Right atrium auricular region (tissue), 2 donors: ENCODE data around the gene AGPAT3. TPM values are rescaled to one million over a fixed set of nuclear protein-coding genes. Genes with fewer than 3 reads are reported as not detected.

Experiments
- DNase-seq: peaks from one replicate; pipeline ENCODE4 v3.0.0-alpha.2; 2019; ENCODE audit warnings: low spot score
- H3K27ac ChIP-seq, 2 donors: fragments of 200-600 bp; sonication (generic); 1 replicate in 1 of 2; 2 replicates in 1 of 2; pipeline ENCODE4 v1.5.1; 2016 to 2019
- H3K27me3 ChIP-seq, 2 donors: fragments of 200-600 bp; sonication (generic); one replicate each; pipeline versions ENCODE4 v1.5.1 to v1.6.0; 2017 to 2019
- H3K36me3 ChIP-seq: fragments of 200-600 bp; sonication (generic); one replicate; pipeline ENCODE4 v1.5.1; 2016
- H3K4me1 ChIP-seq, 2 donors: fragments of 200-600 bp; sonication (generic); one replicate each; pipeline versions ENCODE4 v1.5.1 to v1.6.0; 2017 to 2019
- H3K4me3 ChIP-seq, 2 donors: fragments of 200-600 bp; sonication (generic); 1 replicate in 1 of 2; 2 replicates in 1 of 2; pipeline ENCODE4 v1.5.1; 2017 to 2019; ENCODE audit warnings: mild to moderate bottlenecking in 1 of 2, moderate library complexity in 1 of 2
- H3K9me3 ChIP-seq, 2 donors: fragments of 200-600 bp; sonication (generic); one replicate each; pipeline ENCODE4 v1.5.1; 2019
- CTCF ChIP-seq, 2 donors: fragments of 200-600 bp; sonication (generic); IDR thresholded peaks; one replicate each; pipeline ENCODE4 v1.5.1; 2019; ENCODE audit warnings: antibody characterized with exemption in 2 of 2
- total RNA-seq, 2 donors: library from RNA; depleted of rRNA; stranded (reverse); fragments of >200 nt; gene quantifications; one replicate each; pipeline ENCODE4 v1.1.0, GENCODE V29; 2016

Gene AGPAT3
- total RNA-seq, 2 donors from 2014 or later, result 41.3 to 42.5 TPM

DNA sequence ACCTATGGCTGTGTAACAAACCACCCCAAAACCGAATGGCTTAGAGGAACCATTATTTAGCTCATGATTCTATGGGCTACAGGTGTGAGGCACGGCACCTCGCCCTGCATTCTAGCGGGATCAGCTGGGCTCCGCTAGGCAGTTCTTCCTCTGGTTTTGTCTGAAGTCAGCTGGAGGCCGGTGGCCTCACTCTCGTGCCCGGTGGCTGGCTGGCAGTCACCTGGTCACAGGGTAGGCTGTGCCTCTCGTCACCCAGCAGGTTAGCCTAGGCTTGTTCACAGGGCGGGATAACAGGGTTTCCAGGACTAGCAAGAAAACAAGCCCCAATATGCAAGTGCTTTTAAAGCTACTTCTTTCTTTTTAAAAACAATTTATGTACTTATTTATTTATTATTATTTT lies 16.3 kb upstream of the AGPAT3 start:
- Histone ChIP-seq H3K27me3 (no peaks in the 10 kb centered on the region), H3K36me3 (no peaks in the 10 kb centered on the region), H3K27ac (no peak overlapping the region), H3K4me3 (no peak overlapping the region), H3K9me3 (no peaks in the 10 kb centered on the region), H3K4me1 (no peaks in the 10 kb centered on the region)
- DNase-seq, result no peak
- TF ChIP-seq CTCF (IDR thresholded peaks at IDR 0.05), result no peak

DNA sequence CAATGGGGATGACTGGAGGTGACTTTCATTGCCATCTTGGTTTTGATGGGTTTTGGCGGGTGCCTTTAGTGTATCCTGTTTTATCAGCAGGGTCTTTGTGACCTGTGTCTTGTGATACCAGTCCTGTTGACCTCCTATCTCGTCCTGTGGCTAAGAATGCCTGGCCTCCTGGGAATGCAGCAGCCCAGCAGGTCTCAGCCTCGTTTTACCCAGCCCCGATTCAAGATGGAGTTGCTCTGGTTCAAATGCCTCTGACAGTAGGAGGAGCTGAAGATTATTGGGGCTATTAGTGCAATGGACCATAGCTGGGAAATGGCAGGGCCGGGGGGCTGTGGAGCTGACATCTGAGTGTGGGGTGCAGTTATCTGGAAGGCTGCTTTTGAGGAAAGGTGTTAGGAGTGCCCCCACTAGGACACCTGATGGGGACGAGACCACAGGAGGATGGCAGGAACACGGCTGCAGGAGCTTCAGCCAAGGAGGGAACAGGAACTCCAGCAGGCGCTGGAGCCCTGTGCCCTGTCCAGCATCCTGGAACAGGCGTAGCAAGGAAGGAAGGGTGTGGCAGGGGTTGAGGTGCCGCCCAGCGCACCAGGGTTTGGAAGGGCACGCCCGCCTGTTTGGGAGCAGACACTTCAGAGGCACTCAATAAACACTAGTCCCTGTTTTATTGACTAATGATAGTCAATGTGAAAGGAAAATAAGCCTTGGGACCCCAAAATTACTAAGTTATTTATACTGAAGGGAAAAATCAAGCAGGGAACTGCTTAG lies 15.3 kb upstream of the AGPAT3 start:
- no peak for DNase-seq
- Histone ChIP-seq H3K4me3 (no peak overlapping the region), H3K27me3 (no peaks in the 10 kb centered on the region), H3K9me3 (no peaks in the 10 kb centered on the region), H3K27ac (no peak overlapping the region), H3K36me3 (no peaks in the 10 kb centered on the region), H3K4me1 (no peaks in the 10 kb centered on the region)
- no peak for TF ChIP-seq CTCF (IDR thresholded peaks at IDR 0.05)

DNA sequence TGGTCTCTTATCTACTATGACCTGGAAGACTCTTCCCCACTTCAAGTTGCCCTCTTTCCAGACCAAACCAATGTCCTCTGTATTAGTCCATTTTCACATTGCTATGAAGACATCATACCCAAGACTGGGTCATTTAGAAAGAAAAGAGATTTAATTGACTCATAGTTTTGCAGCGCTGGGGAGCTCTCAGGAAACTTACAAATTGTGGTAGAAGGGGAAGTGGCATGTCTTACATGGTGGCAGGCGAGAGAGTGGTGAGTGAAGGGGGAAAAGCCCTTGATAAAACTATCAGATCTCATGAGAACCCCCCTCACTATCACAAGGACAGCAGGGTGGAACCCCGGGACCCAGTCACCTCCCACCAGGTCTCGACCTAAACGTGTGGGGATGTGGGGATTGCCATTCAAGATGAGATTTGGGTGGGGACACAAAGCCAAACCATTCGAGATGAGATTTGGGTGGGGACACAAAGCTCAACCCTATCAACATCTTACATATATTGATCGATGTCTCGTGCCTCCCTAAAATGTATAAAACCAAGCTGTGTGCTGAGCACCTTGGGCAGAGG lies 14.2 kb upstream of the AGPAT3 start:
- Histone ChIP-seq H3K9me3 (no peaks in the 10 kb centered on the region), H3K27me3 (no peaks in the 10 kb centered on the region), H3K4me1 (no peaks in the 10 kb centered on the region), H3K36me3 (no peaks in the 10 kb centered on the region), H3K27ac (no peak overlapping the region), H3K4me3 (no peak overlapping the region)
- no peak for DNase-seq
- TF ChIP-seq CTCF (IDR thresholded peaks at IDR 0.05), result no peak

GRCh38 chr21:43851593-43851992 lies 13.4 kb upstream of the AGPAT3 start:
- no peak for DNase-seq
- H3K4me3 ChIP-seq, result no peak overlapping the region

DNA sequence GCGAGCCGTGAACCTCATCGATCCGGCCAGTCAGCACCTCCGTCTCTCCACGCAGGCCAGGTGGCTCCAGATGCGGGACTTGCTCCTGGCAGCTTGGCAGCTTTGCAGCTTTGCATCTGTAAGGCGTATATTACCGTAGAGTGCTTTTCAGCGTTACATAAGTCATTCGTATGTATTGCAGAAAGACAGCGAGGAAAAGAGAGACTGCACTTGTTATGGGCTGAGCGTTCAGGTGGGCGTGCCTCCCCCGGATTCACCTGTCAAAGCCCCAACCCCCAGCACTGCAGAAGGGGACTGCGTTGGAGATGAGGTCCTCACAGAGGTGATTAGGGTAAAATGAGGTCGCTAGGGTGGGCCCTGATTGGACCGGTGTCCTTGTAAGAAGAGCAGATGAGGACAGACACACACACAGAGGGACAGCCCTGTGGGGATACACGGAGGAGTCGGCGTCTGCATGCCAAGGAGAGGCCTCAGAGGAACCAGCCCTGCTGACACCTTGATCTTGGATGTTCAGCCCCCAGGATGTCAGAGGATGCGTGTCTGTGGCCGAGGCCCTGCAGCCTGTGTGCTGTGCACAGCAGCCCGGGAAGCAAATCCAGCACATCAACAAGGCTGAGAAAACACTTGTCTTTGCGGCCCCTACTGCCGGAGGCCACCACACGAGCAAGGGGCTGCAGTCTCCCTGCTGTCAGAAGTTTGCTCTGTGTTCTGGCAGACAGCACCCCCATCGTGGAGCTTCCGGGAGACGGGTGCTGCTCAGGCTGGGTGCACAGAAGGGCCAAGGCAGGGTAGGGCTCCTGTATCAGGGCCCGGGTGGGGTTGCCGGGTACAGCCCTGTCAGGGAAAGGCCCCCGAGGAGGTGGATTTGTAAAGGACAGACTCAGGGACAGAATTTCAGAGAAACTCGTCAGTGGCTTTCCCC lies 10.9 kb upstream of the AGPAT3 start:
- Histone ChIP-seq H3K36me3 (no peaks in the 10 kb centered on the region), H3K4me1 (no peaks in the 10 kb centered on the region), H3K9me3 (no peaks in the 10 kb centered on the region), H3K4me3 (no peak overlapping the region), H3K27me3 (no peaks in the 10 kb centered on the region), H3K27ac (no peak overlapping the region)
- TF ChIP-seq CTCF (IDR thresholded peaks at IDR 0.05), result no peak
- no peak for DNase-seq

More at GRCh38 chr21:43851593-43851992, 13.4 kb upstream of the AGPAT3 start:
- H3K27me3 ChIP-seq, result no peaks in the 10 kb centered on the region
- no peaks in the 10 kb centered on the region for H3K4me1 ChIP-seq
- H3K36me3 ChIP-seq, result no peaks in the 10 kb centered on the region
- TF ChIP-seq CTCF (IDR thresholded peaks at IDR 0.05), result no peak
- no peak overlapping the region for H3K27ac ChIP-seq
- H3K9me3 ChIP-seq, result no peaks in the 10 kb centered on the region
